Right lobe of liver (tissue), 4 donors: Measurements from ENCODE around the gene MAPK6.

ENCODE experiments used
- CTCF ChIP-seq, 4 donors: fragments of 200-600 bp in 3 of 4; fragments of 450-650 bp in 1 of 4; IDR thresholded peaks; one replicate each; pipeline versions ENCODE4 v1.5.1 to v1.8.0; 2016 to 2022; ENCODE audit warnings: antibody characterized with exemption in 4 of 4, mild to moderate bottlenecking in 2 of 4
- POLR2A ChIP-seq: fragments of 450-650 bp; IDR thresholded peaks from one replicate; pipeline ENCODE4 v1.6.1; 2017; ENCODE audit warnings: antibody characterized with exemption, mild to moderate bottlenecking
- donor health status: DM: no; HTN: no; CAD: no.
- donor health status: DM: no; HTN: no; CAD: no.
- donor health status: DM: no; HTN: yes; CAD: no.

DNA sequence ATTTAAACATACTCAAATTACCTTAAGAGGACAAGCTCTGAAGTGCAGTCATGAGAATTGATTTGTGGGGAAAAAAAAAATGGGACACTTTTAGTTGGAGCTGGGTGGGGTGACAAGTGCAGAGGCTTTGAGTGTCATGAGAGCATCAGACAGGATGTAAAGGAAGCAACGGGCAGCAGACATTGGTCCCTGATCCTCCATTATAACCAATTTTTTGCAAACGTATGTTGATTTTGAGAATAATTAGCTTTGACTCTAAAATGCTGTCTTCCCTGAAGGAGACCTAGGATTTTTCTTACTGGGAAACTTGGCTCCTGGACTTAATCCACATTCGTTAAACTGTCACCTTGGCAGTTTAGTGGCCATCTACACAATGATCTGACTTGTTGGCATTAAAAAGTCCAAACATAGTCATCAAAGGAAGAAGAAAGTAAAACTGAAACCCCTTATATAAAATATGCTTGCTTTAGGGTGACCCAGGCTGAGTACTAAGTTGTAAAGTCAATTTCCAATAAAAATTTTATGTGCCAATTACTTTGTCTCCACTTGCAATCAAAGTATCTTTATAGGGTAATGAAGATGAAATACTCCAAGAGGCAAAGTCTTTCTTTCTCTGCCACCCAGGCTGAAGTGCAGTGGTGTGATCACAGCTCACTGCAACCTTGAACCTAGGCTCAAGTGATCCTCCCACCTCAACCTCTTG, 48.0 kb downstream of the MAPK6 start:
- no peak for TF ChIP-seq CTCF (IDR thresholded peaks at IDR 0.05)
- no peak for TF ChIP-seq POLR2A
